Trophoblast cell (in vitro differentiated cells and primary cell): Measurements from ENCODE around the gene SBF2.

Source experiments
- DNase-seq, 2 donors: peaks; one replicate each; pipeline ENCODE4 v3.0.0-alpha.2; 2016
- H2AFZ ChIP-seq: 2 replicates; pipeline ENCODE4 v1.6.1; 2013; ENCODE audit warnings: low read length, moderate library complexity, mild to moderate bottlenecking; ENCODE audit not compliant: insufficient read depth, poor library complexity
- H2AK5ac ChIP-seq: 2 replicates; pipeline ENCODE4 v1.6.1; 2013; ENCODE audit warnings: mild to moderate bottlenecking, low read length
- H2BK120ac ChIP-seq: 2 replicates; pipeline ENCODE4 v1.6.1; 2013; ENCODE audit warnings: low read length, mild to moderate bottlenecking, moderate library complexity; ENCODE audit not compliant: insufficient read depth, poor library complexity
- H2BK12ac ChIP-seq: 2 replicates; pipeline ENCODE4 v1.6.1; 2013; ENCODE audit warnings: mild to moderate bottlenecking, low read length, moderate library complexity
- H2BK5ac ChIP-seq: 2 replicates; pipeline ENCODE4 v1.6.1; 2013; ENCODE audit warnings: low read length, low read depth, moderate library complexity, mild to moderate bottlenecking; ENCODE audit not compliant: poor library complexity
- H3K14ac ChIP-seq: 2 replicates; pipeline ENCODE4 v1.6.1; 2013; ENCODE audit warnings: mild to moderate bottlenecking, low read length
- H3K18ac ChIP-seq: 2 replicates; pipeline ENCODE4 v1.6.1; 2013; ENCODE audit warnings: mild to moderate bottlenecking, low read length
- H3K23ac ChIP-seq: 2 replicates; pipeline ENCODE4 v1.6.1; 2013; ENCODE audit warnings: low read length
- H3K27ac ChIP-seq: 2 replicates; pipeline ENCODE4 v1.5.1; 2013; ENCODE audit warnings: low read depth, mild to moderate bottlenecking, inconsistent platforms, low read length, moderate library complexity
- H3K27me3 ChIP-seq: 2 replicates; pipeline ENCODE4 v1.6.1; 2013; ENCODE audit warnings: inconsistent platforms, mild to moderate bottlenecking, low read length, moderate library complexity; ENCODE audit not compliant: insufficient read depth
- H3K36me3 ChIP-seq, 2 experiments: 1 replicate in 1 of 2; 2 replicates in 1 of 2; pipeline ENCODE4 v1.6.1; 2013; ENCODE audit warnings: low read length in 2 of 2, mild to moderate bottlenecking in 2 of 2, moderate library complexity in 1 of 2; ENCODE audit not compliant: insufficient read depth in 2 of 2, control insufficient read depth in 1 of 2
- H3K4ac ChIP-seq: 2 replicates; pipeline ENCODE4 v1.6.1; 2013; ENCODE audit warnings: low read depth, mild to moderate bottlenecking, low read length, moderate library complexity
- H3K4me1 ChIP-seq, 2 experiments: 1 replicate in 1 of 2; 2 replicates in 1 of 2; pipeline ENCODE4 v1.6.1; 2013; ENCODE audit warnings: low read length in 2 of 2, mild to moderate bottlenecking in 2 of 2, moderate library complexity in 1 of 2; ENCODE audit not compliant: insufficient read depth in 2 of 2, control insufficient read depth in 1 of 2
- H3K4me2 ChIP-seq: 2 replicates; pipeline ENCODE4 v1.6.1; 2013; ENCODE audit warnings: inconsistent platforms, mild to moderate bottlenecking, low read length, moderate library complexity
- H3K4me3 ChIP-seq: 2 replicates; pipeline ENCODE4 v1.5.1; 2013; ENCODE audit warnings: mild to moderate bottlenecking, low read depth, low read length, inconsistent platforms
- H3K79me1 ChIP-seq: one replicate; pipeline ENCODE4 v1.6.1; 2013; ENCODE audit warnings: low read length
- H3K79me2 ChIP-seq: 2 replicates; pipeline ENCODE4 v1.6.1; 2013; ENCODE audit warnings: low read length, mild to moderate bottlenecking; ENCODE audit not compliant: control insufficient read depth, insufficient read depth, poor library complexity
- H3K9ac ChIP-seq: 2 replicates; pipeline ENCODE4 v1.6.1; 2013; ENCODE audit warnings: mild to moderate bottlenecking, low read length
- H3K9me3 ChIP-seq: 2 replicates; pipeline ENCODE4 v1.6.1; 2013; ENCODE audit warnings: low read depth, mild to moderate bottlenecking, control low read depth, inconsistent platforms, low read length; ENCODE audit not compliant: insufficient read depth
- H4K12ac ChIP-seq: 2 replicates; pipeline ENCODE4 v1.6.1; 2013; ENCODE audit warnings: low read depth, mild to moderate bottlenecking, low read length, moderate library complexity
- H4K8ac ChIP-seq: 2 replicates; pipeline ENCODE4 v1.6.1; 2013; ENCODE audit warnings: low read depth, mild to moderate bottlenecking, low read length, moderate library complexity
- H4K91ac ChIP-seq: one replicate; pipeline ENCODE4 v1.6.1; 2013; ENCODE audit warnings: low read depth, mild to moderate bottlenecking, low read length, moderate library complexity
- WGBS: extraction: QIAGEN DNeasy Blood & Tissue Kit; methylation state at CpG from one replicate; pipeline ENCODE4 v1.1.7; 2013; ENCODE audit warnings: missing lambda C conversion rate; ENCODE audit not compliant: insufficient read length, insufficient coverage; ENCODE audit errors: extremely low coverage; 5-methylcytosine and 5-hydroxymethylcytosine counted together

The SBF2 gene

GRCh38 chr11:10072841-10073240 lies 221.2 kb downstream of the SBF2 start:
- WGBS, result no CpG with 5 or more reads among the region's 3 CpGs
- H2AK5ac ChIP-seq, result no peak overlapping the region
- no peak overlapping the region for H3K4me3 ChIP-seq
- DNase-seq, result peak in 1 of 2 donors; percentile 13
- no peak overlapping the region for H3K27ac ChIP-seq
- H3K9ac ChIP-seq, result no peak overlapping the region
- H3K18ac ChIP-seq, result no peak overlapping the region
- no peaks in the 10 kb centered on the region for H3K79me1 ChIP-seq
- no peak overlapping the region for H3K4me2 ChIP-seq
- no peaks in the 10 kb centered on the region for H3K9me3 ChIP-seq
- H2BK12ac ChIP-seq, result no peak overlapping the region
- H4K12ac ChIP-seq, result no peak overlapping the region
- no peak overlapping the region for H3K23ac ChIP-seq
- no peak overlapping the region for H3K4ac ChIP-seq
- H2AFZ ChIP-seq, result no peak overlapping the region
- H2BK120ac ChIP-seq, result no peak overlapping the region
- H3K14ac ChIP-seq, result no peak overlapping the region
- H3K79me2 ChIP-seq, result no peaks in the 10 kb centered on the region
- H3K27me3 ChIP-seq, result no peaks in the 10 kb centered on the region
- H4K8ac ChIP-seq, result no peak overlapping the region
- no peak overlapping the region for H2BK5ac ChIP-seq
- H3K36me3 ChIP-seq, result no peaks in the 10 kb centered on the region
- no peaks in the 10 kb centered on the region for H3K4me1 ChIP-seq
- H4K91ac ChIP-seq, result no peak overlapping the region

GRCh38 chr11:10072142-10072541 lies 221.9 kb downstream of the SBF2 start:
- H3K23ac ChIP-seq, result no peak overlapping the region
- no peak overlapping the region for H2BK120ac ChIP-seq
- no peak overlapping the region for H4K91ac ChIP-seq
- H3K4me1 ChIP-seq, result no peaks in the 10 kb centered on the region
- DNase-seq, result no peak
- H3K4ac ChIP-seq, result no peak overlapping the region
- no peak overlapping the region for H2BK12ac ChIP-seq
- no peak overlapping the region for H2AFZ ChIP-seq
- no peaks in the 10 kb centered on the region for H3K9me3 ChIP-seq
- no CpG with 5 or more reads among the region's 1 CpG for WGBS
- H3K27me3 ChIP-seq, result no peaks in the 10 kb centered on the region
- no peaks in the 10 kb centered on the region for H3K36me3 ChIP-seq
- no peak overlapping the region for H3K27ac ChIP-seq
- H3K18ac ChIP-seq, result no peak overlapping the region
- no peak overlapping the region for H4K8ac ChIP-seq
- H3K4me3 ChIP-seq, result no peak overlapping the region
- no peak overlapping the region for H3K9ac ChIP-seq
- no peak overlapping the region for H2AK5ac ChIP-seq
- no peaks in the 10 kb centered on the region for H3K79me1 ChIP-seq
- H3K79me2 ChIP-seq, result no peaks in the 10 kb centered on the region
- H3K14ac ChIP-seq, result no peak overlapping the region
- H2BK5ac ChIP-seq, result no peak overlapping the region
- H3K4me2 ChIP-seq, result no peak overlapping the region
- no peak overlapping the region for H4K12ac ChIP-seq

- WGBS, result no CpG with 5 or more reads among the region's 3 CpGs
- no peak overlapping the region for H3K4me3 ChIP-seq
These were observed 226.3 kb downstream of the SBF2 start for GRCh38 chr11:10067629-10068300.

GRCh38 chr11:10066441-10066840 lies 227.6 kb downstream of the SBF2 start:
- DNase-seq, result no peak
- Histone ChIP-seq H3K14ac (no peak overlapping the region), H3K4ac (no peak overlapping the region), H3K9me3 (no peaks in the 10 kb centered on the region), H3K23ac (no peak overlapping the region), H2BK12ac (no peak overlapping the region), H3K36me3 (no peaks in the 10 kb centered on the region), H3K79me1 (no peaks in the 10 kb centered on the region), H3K9ac (no peak overlapping the region), H3K4me2 (no peak overlapping the region), H2AFZ (no peak overlapping the region), H3K18ac (no peak overlapping the region), H2BK5ac (no peak overlapping the region), H4K8ac (no peak overlapping the region), H3K79me2 (no peaks in the 10 kb centered on the region), H2BK120ac (no peak overlapping the region), H4K91ac (no peak overlapping the region), H2AK5ac (no peak overlapping the region), H3K27me3 (no peaks in the 10 kb centered on the region), H3K4me3 (no peak overlapping the region), H3K4me1 (no peaks in the 10 kb centered on the region), H3K27ac (no peak overlapping the region), H4K12ac (no peak overlapping the region)
- WGBS, result no CpG with 5 or more reads among the region's 4 CpGs

More at GRCh38 chr11:10067629-10068300, 226.3 kb downstream of the SBF2 start:
- no peak overlapping the region for H2BK5ac ChIP-seq
- H3K36me3 ChIP-seq, result no peaks in the 10 kb centered on the region
- H3K27ac ChIP-seq, result no peak overlapping the region
- no peak for DNase-seq
- H3K79me1 ChIP-seq, result no peaks in the 10 kb centered on the region
- no peaks in the 10 kb centered on the region for H3K79me2 ChIP-seq
- H3K9me3 ChIP-seq, result no peaks in the 10 kb centered on the region
- no peak overlapping the region for H3K23ac ChIP-seq
- no peak overlapping the region for H2AK5ac ChIP-seq
- no peak overlapping the region for H3K4me2 ChIP-seq
- H3K4me1 ChIP-seq, result no peaks in the 10 kb centered on the region
- no peak overlapping the region for H2AFZ ChIP-seq
- H4K8ac ChIP-seq, result no peak overlapping the region
- no peak overlapping the region for H2BK12ac ChIP-seq
- no peak overlapping the region for H2BK120ac ChIP-seq
- H4K12ac ChIP-seq, result no peak overlapping the region
- H3K27me3 ChIP-seq, result no peaks in the 10 kb centered on the region
- no peak overlapping the region for H3K18ac ChIP-seq
- no peak overlapping the region for H3K9ac ChIP-seq
- no peak overlapping the region for H3K14ac ChIP-seq
- no peak overlapping the region for H4K91ac ChIP-seq
- H3K4ac ChIP-seq, result no peak overlapping the region
